ENCODE measurements around the gene SMLR1. TPM values are rescaled to one million over a fixed set of nuclear protein-coding genes. Genes with fewer than 3 reads are reported as not detected.

Gene SMLR1
- total RNA-seq, 1 experiment from 2014 or later: not detected

DNA sequence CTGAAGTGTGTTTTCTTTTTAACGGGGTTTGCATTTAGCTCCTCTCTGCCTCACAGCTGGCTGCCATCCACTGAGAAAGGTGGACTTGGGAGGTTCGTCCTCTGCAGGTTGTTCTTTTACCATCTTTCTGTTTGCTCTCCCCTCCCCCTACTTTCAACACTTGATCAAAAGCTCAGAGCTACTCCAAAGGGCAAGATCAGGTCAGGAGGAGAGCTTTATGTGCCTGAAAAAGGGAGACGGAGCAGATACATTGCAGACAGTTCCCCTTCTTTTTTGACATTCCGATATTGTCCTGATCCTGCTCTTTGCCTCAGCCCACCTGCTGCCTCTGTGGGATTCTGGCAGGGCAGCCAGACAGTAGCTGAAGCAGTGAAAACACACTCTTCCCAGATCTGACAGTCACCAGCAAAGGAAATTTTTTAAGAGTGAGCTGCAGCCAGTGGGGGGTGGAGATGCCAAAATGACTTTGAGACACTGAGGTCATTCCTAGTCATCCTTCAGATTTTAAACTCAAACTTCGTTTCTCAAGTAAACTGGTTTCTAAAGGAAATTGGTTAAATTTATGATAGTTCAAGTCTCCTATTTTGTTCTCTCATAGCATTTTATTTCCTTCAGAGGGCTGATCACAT lies 26.5 kb downstream of the SMLR1 start:
- Histone ChIP-seq H3K9me3 (replicated peaks) (no peaks in the 10 kb centered on the region), H3K4me1 (no peaks in the 10 kb centered on the region), H3K27ac (no peak overlapping the region), H3K27me3 (no peaks in the 10 kb centered on the region), H3K36me3 (peaks cover 11% of the 10 kb centered on the region), H3K4me3 (no peak overlapping the region)
- DNase-seq: no peak

DNA sequence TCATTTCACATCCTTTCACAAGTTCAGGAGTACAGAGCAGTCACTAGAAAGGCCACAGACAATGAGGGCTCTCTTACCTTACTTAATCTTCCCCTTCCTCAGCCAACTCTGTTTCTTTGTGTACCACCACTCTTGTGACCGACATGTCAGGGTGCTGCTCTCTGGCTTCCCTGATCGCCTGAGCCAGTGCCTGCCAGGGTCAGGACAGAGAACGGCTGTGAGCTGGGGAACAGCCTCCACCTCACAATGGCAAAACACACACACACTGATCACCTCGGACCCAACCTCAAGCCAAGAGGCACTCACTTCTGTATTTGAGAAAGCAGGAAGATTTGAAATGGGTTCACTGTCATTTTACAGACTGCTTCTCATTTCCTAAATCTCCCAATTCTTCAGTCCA lies 30.8 kb downstream of the SMLR1 start:
- Histone ChIP-seq H3K36me3 (peaks cover 17% of the 10 kb centered on the region), H3K9me3 (replicated peaks) (no peaks in the 10 kb centered on the region)

DNA sequence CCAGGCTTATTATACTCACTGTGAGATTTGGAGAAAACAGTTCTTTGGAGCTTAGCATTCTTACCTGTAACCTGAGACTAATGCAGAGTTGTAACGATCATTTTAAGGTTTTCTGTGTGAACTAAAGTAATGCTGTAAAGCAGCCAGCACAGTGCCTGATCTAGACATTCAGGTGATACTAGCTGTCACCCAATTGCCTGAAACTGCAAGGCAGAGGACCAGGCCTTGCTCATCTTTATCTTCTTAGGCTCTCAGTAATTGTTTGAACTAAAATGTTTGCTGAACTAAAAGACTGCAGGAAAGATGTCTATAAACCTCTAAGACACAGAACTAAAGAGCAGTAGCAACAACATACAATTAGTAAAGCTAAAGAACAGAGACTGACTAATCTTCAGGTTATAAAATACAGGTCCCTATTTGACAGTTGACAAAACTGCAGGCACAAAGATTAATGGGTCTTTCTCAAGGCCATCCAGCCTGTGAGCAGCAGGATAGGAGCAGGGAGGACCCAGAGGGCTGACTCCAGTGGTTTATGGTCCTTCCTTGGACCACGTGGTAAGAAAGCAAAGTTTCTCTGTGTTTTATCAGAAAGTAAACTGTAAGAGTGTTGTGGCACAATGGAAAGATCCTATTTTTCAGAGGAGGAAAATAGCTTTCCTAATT lies 31.4 kb downstream of the SMLR1 start:
- Histone ChIP-seq H3K9me3 (replicated peaks) (no peaks in the 10 kb centered on the region), H3K27me3 (no peaks in the 10 kb centered on the region), H3K36me3 (peaks cover 22% of the 10 kb centered on the region), H3K27ac (no peak overlapping the region), H3K4me3 (no peak overlapping the region), H3K4me1 (no peaks in the 10 kb centered on the region)
- DNase-seq: no peak

More for the DNA sequence above, 30.8 kb downstream of the SMLR1 start:
- no peak for DNase-seq
- Histone ChIP-seq H3K27ac (no peak overlapping the region), H3K27me3 (no peaks in the 10 kb centered on the region), H3K4me3 (no peak overlapping the region), H3K4me1 (no peaks in the 10 kb centered on the region)

DNA sequence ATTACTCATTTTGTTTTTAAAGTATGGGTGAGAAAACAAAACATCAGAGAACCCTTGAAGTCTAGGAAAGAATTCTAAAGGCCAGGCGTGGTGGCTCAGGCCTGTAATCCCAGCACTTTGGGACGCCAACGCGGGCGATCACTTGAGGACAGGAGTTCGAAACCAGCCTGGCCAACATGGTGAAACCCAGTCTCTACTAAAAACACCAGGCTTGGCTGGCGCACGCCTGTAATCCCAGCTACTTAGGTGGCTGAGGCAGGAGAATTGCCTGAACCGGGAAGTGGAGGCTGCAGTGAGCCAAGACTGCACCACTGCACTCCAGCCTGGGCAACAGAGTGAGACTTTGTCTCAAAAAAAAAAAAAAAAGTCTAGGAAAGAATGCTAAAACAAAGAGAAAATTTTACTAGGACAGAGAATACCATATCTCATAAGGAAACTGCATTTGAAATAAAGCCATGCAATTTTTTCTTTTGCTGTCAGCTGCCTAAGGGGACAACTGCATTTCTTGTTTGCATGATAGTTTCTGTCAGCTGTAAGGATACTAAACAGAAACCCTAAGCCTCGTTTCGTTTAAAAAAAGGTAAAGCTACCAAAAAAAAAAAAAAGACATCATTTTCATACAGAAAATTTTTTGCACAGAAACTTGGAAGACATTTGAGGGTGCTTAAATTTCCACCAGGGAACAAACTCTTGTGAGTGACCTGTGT lies 32.1 kb downstream of the SMLR1 start:
- H3K9me3 ChIP-seq (replicated peaks): no peaks in the 10 kb centered on the region
- H3K27ac ChIP-seq: no peak overlapping the region
- no peaks in the 10 kb centered on the region for H3K4me1 ChIP-seq
- DNase-seq: no peak
- peaks cover 27% of the 10 kb centered on the region for H3K36me3 ChIP-seq
- H3K4me3 ChIP-seq: no peak overlapping the region
- H3K27me3 ChIP-seq: no peaks in the 10 kb centered on the region

GRCh38 chr6:130862370-130862769 lies 35.2 kb downstream of the SMLR1 start:
- H3K4me1 ChIP-seq: no peaks in the 10 kb centered on the region
- H3K9me3 ChIP-seq (replicated peaks): no peaks in the 10 kb centered on the region
- no peak overlapping the region for H3K4me3 ChIP-seq
- peaks cover 33% of the 10 kb centered on the region for H3K36me3 ChIP-seq
- DNase-seq: no peak
- no peak overlapping the region for H3K27ac ChIP-seq
- H3K27me3 ChIP-seq: no peaks in the 10 kb centered on the region

- no peak overlapping the region for H3K4me3 ChIP-seq
- H3K4me1 ChIP-seq: no peaks in the 10 kb centered on the region
- H3K27me3 ChIP-seq: no peaks in the 10 kb centered on the region
- H3K27ac ChIP-seq: no peak overlapping the region
- no peaks in the 10 kb centered on the region for H3K9me3 ChIP-seq (replicated peaks)
- peaks cover 36% of the 10 kb centered on the region for H3K36me3 ChIP-seq
- DNase-seq: no peak
Observed at GRCh38 chr6:130863415-130864230, 36.4 kb downstream of the SMLR1 start.

DNA sequence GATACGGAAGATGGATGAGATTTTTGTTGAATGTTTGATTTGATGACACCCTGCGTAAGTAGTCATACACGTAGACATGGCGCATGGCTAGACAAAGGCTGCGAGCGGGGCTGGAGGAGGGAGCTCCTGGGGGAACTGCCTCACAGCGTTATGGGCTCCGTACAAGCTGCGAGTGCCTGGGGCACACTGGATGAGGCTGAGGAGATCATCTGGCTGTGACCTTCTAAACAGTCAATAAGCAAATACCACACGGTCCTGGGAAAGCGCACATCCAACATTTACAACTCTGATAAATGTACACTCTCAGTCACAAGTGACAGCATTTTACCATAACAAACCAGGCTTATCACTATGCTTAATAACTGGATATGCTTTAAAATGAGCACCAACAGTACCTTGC lies 37.1 kb downstream of the SMLR1 start:
- H3K4me1 ChIP-seq: no peaks in the 10 kb centered on the region
- H3K9me3 ChIP-seq (replicated peaks): no peaks in the 10 kb centered on the region
- H3K27me3 ChIP-seq: no peaks in the 10 kb centered on the region
- no peak for DNase-seq
- peaks cover 36% of the 10 kb centered on the region for H3K36me3 ChIP-seq
- no peak overlapping the region for H3K27ac ChIP-seq
- H3K4me3 ChIP-seq: no peak overlapping the region

- no peak overlapping the region for H3K4me3 ChIP-seq
- DNase-seq: no peak
Observed at GRCh38 chr6:130865793-130866192, 38.6 kb downstream of the SMLR1 start.

GRCh38 chr6:130869681-130870080 lies 42.5 kb downstream of the SMLR1 start:
- H3K36me3 ChIP-seq: peaks cover 18% of the 10 kb centered on the region
- no peaks in the 10 kb centered on the region for H3K9me3 ChIP-seq (replicated peaks)
- H3K27me3 ChIP-seq: no peaks in the 10 kb centered on the region
- no peak overlapping the region for H3K27ac ChIP-seq
- no peaks in the 10 kb centered on the region for H3K4me1 ChIP-seq
- DNase-seq: no peak
- no peak overlapping the region for H3K4me3 ChIP-seq

More at GRCh38 chr6:130865793-130866192, 38.6 kb downstream of the SMLR1 start:
- H3K36me3 ChIP-seq: peaks cover 29% of the 10 kb centered on the region
- H3K9me3 ChIP-seq (replicated peaks): no peaks in the 10 kb centered on the region
- no peak overlapping the region for H3K27ac ChIP-seq
- H3K4me1 ChIP-seq: no peaks in the 10 kb centered on the region
- no peaks in the 10 kb centered on the region for H3K27me3 ChIP-seq

DNA sequence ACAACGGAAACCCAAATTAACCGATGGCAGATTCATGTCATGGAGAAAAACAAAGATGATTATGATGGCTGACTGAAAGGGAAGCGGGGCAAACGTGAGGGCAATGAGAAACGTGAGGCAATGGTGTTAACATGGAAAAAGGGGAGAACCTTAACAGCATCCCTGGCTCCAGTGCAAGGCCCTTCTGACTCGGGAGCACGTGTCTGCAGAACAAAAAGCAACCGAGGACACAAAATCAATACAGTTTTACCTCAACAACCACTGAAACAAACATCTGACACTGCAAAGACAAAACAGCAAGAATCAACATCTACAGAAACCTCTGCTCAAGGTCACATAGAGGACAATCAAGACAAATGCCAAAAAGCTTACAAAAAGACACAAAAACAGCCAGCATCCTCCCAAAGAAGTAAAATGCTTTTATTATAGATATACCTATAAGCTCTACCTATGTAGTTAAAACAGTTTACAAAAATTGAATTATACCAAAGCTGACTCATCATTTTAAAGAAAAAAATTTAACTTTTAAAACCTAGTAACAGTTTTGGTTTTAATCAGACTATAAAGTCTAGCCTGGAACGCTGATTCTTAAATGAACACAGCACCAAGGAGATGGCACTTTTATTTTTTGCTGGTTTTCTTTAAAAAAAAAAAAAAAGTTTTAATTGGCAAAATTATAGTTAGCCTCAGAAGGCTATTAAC lies 43.1 kb downstream of the SMLR1 start:
- no peaks in the 10 kb centered on the region for H3K9me3 ChIP-seq (replicated peaks)
- H3K27me3 ChIP-seq: no peaks in the 10 kb centered on the region

GRCh38 chr6:130872250-130873095 lies 45.3 kb downstream of the SMLR1 start:
- Histone ChIP-seq H3K4me3 (no peak overlapping the region), H3K27ac (no peak overlapping the region), H3K27me3 (no peaks in the 10 kb centered on the region), H3K4me1 (no peaks in the 10 kb centered on the region), H3K36me3 (peaks cover 11% of the 10 kb centered on the region; the same call in 1 of the 2 replicates), H3K9me3 (replicated peaks) (no peaks in the 10 kb centered on the region)
- DNase-seq: peak; percentile 44 to 74

More for the DNA sequence above, 43.1 kb downstream of the SMLR1 start:
- no peak for DNase-seq
- H3K4me1 ChIP-seq: no peaks in the 10 kb centered on the region
- no peak overlapping the region for H3K4me3 ChIP-seq
- no peak overlapping the region for H3K27ac ChIP-seq
- H3K36me3 ChIP-seq: peaks cover 14% of the 10 kb centered on the region

DNA sequence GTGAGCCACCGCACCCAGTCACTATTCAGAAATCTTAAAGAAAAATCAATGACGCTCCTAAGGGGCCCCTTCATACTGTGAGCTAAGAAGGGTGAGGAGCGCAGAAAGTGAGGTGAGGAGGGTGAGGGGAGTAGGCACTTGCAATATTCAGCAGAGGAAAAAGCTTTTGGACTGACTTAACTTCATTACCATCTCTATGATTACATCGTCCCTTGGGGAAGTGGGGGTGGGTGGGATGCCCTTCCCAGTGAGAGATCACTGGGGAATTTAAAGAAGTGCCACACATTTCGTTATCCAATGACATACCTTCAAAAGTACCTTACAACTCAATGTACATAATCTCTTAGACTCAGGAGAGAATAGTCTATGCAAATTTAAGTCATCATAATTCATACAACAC lies 46.5 kb downstream of the SMLR1 start:
- H3K27ac ChIP-seq: no peak overlapping the region
- no peak overlapping the region for H3K4me3 ChIP-seq
- DNase-seq: no peak
- H3K27me3 ChIP-seq: no peaks in the 10 kb centered on the region
- H3K36me3 ChIP-seq: peaks cover 13% of the 10 kb centered on the region; the same call in 1 of the 2 replicates
- no peaks in the 10 kb centered on the region for H3K4me1 ChIP-seq
- H3K9me3 ChIP-seq (replicated peaks): no peaks in the 10 kb centered on the region

DNA sequence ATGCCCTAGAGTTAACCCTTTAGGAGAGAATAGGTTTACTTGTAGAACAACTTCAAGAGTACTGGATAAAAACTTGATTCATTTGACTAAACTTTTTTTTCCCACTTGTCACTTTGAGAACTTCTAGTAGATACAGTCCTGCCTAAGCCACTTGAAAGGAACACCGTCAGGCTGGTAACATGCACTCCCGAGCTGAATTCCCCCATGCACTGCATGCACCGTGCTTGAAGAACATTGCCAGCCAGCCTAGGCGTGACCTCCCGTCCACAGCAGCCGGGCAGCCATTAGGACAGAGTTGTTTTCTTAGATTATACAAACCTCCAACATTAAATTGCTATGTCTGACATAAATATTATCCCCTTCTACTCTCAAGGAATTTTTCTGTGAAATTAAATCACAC lies 52.6 kb downstream of the SMLR1 start:
- no peak overlapping the region for H3K4me3 ChIP-seq

More for the DNA sequence above, 52.6 kb downstream of the SMLR1 start:
- Histone ChIP-seq H3K27me3 (no peaks in the 10 kb centered on the region), H3K4me1 (no peaks in the 10 kb centered on the region), H3K27ac (no peak overlapping the region), H3K36me3 (peaks cover 20% of the 10 kb centered on the region), H3K9me3 (replicated peaks) (no peaks in the 10 kb centered on the region)
- DNase-seq: no peak

Data from SJCRH30 (cell line).